ENCODE measurements around the gene TMPRSS3.

TMPRSS3 gene

DNA sequence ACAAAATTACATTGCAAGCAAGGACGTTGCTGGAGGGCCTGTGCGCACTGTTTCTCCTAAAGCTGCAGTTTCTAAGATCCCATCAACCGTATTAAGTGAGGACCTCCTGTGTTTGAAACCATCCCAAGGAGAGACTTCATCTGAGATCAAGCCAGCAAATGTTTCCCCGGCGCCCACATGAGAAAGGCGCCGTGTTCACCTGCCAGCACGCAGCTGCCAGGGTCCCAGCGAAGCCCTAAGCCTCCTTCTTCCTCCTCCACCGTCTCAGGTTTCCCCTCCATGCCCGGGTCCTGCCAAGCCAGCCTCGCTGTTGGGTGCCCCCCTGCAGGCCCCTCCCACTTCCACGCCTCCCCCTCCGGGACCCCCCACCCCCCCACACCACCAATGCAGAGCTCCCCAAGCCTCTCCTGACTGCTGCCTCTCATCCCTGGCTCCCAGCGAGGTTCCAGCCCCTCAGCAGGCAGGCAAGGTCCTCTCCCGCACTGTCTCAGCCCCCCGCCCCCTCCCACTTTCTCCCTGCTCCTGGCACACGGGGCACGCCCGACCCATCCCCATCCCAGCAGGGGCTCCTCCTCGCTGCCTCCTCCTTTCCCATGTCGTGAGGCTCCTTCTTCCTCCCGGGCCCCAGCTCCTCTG is 20.9 kb downstream of the TMPRSS3 start:
- no peaks in the 10 kb centered on the region for H3K36me3 ChIP-seq (ENCODE audit: control insufficient read depth, insufficient read depth, low read length)
- no peaks in the 10 kb centered on the region for H3K4me1 ChIP-seq (ENCODE audit: control insufficient read depth, insufficient read depth, low read length)
- no peaks in the 10 kb centered on the region for H3K9me3 ChIP-seq (ENCODE audit: control insufficient read depth, low read length)
- H3K4me3 ChIP-seq (ENCODE audit: insufficient read depth, low read depth, low read length): no peak overlapping the region
- H3K27me3 ChIP-seq (ENCODE audit: control insufficient read depth, insufficient read depth, low read length, poor library complexity, severe bottlenecking): no peaks in the 10 kb centered on the region
- WGBS, 2 experiments: 36 to 38% methylated on average over 22 to 23 of the region's 23 CpGs
- no peak overlapping the region for H3K27ac ChIP-seq (ENCODE audit: insufficient read depth, low read depth, low read length, poor library complexity, severe bottlenecking)

GRCh38 chr21:42374457-42374856 is 21.4 kb downstream of the TMPRSS3 start:
- no peaks in the 10 kb centered on the region for H3K36me3 ChIP-seq (ENCODE audit: control insufficient read depth, insufficient read depth, low read length)
- H3K4me1 ChIP-seq (ENCODE audit: control insufficient read depth, insufficient read depth, low read length): no peaks in the 10 kb centered on the region
- no peak overlapping the region for H3K4me3 ChIP-seq (ENCODE audit: insufficient read depth, low read depth, low read length)
- no peaks in the 10 kb centered on the region for H3K9me3 ChIP-seq (ENCODE audit: control insufficient read depth, low read length)
- H3K27me3 ChIP-seq (ENCODE audit: control insufficient read depth, insufficient read depth, low read length, poor library complexity, severe bottlenecking): no peaks in the 10 kb centered on the region
- no peak overlapping the region for H3K27ac ChIP-seq (ENCODE audit: insufficient read depth, low read depth, low read length, poor library complexity, severe bottlenecking)
- WGBS, 2 experiments: 95% methylated on average over 7 of the region's 7 CpGs

GRCh38 chr21:42373908-42374455 is 21.9 kb downstream of the TMPRSS3 start:
- H3K27me3 ChIP-seq (ENCODE audit: control insufficient read depth, insufficient read depth, low read length, poor library complexity, severe bottlenecking): no peaks in the 10 kb centered on the region
- H3K36me3 ChIP-seq (ENCODE audit: control insufficient read depth, insufficient read depth, low read length): no peaks in the 10 kb centered on the region
- no peak overlapping the region for H3K4me3 ChIP-seq (ENCODE audit: insufficient read depth, low read depth, low read length)
- no peaks in the 10 kb centered on the region for H3K9me3 ChIP-seq (ENCODE audit: control insufficient read depth, low read length)
- no peak overlapping the region for H3K27ac ChIP-seq (ENCODE audit: insufficient read depth, low read depth, low read length, poor library complexity, severe bottlenecking)
- H3K4me1 ChIP-seq (ENCODE audit: control insufficient read depth, insufficient read depth, low read length): no peaks in the 10 kb centered on the region
- 91 to 94% methylated on average over 16 of the region's 16 CpGs for WGBS, 2 experiments

DNA sequence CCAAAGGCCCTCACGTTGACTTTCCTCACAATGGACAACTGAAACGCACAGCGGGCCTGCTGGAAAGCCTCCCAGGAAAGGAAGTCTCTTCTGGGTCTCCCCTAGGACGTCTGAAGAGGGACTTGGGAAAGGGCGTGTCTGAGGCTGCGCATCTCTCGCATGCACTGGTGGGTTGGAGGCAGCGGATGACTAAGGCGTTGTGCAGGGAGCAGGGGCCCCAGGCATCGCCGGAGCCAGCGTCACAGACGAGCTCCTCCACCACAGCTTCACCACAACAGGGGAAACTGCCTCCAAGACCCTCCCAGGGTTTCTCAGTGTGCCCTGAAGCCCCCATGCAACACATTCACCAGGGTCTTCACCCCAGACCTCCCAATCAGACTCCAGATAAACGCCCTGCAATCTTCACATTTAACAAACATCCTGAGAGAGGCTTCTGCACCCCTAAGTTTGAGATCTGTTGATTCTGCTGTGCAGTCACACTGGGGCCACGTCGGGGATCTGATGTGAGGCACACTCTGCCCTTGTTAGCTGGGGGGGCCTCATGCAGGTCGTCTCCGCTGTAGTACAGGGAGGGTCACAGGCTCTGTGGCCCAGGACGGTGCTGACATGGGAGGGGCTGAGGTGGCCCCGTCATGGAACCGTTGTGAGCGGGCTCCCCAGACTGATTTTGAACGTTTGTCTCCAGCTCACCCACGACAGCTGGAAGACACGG is 22.5 kb downstream of the TMPRSS3 start:
- Histone ChIP-seq H3K4me1 (ENCODE audit: control insufficient read depth, insufficient read depth, low read length) (no peaks in the 10 kb centered on the region), H3K9me3 (ENCODE audit: control insufficient read depth, low read length) (no peaks in the 10 kb centered on the region), H3K27ac (ENCODE audit: insufficient read depth, low read depth, low read length, poor library complexity, severe bottlenecking) (no peak overlapping the region), H3K27me3 (ENCODE audit: control insufficient read depth, insufficient read depth, low read length, poor library complexity, severe bottlenecking) (no peaks in the 10 kb centered on the region), H3K36me3 (ENCODE audit: control insufficient read depth, insufficient read depth, low read length) (no peaks in the 10 kb centered on the region), H3K4me3 (ENCODE audit: insufficient read depth, low read depth, low read length) (no peak overlapping the region)
- WGBS, 2 experiments: 90 to 91% methylated on average over 25 of the region's 25 CpGs

GRCh38 chr21:42370894-42371654 is 24.8 kb downstream of the TMPRSS3 start:
- H3K27ac ChIP-seq (ENCODE audit: insufficient read depth, low read depth, low read length, poor library complexity, severe bottlenecking): no peak overlapping the region
- H3K27me3 ChIP-seq (ENCODE audit: control insufficient read depth, insufficient read depth, low read length, poor library complexity, severe bottlenecking): no peaks in the 10 kb centered on the region
- H3K4me1 ChIP-seq (ENCODE audit: control insufficient read depth, insufficient read depth, low read length): peaks cover 1% of the 10 kb centered on the region
- H3K4me3 ChIP-seq (ENCODE audit: insufficient read depth, low read depth, low read length): no peak overlapping the region
- no peaks in the 10 kb centered on the region for H3K9me3 ChIP-seq (ENCODE audit: control insufficient read depth, low read length)
- H3K36me3 ChIP-seq (ENCODE audit: control insufficient read depth, insufficient read depth, low read length): no peaks in the 10 kb centered on the region
- WGBS, 2 experiments: 82 to 83% methylated on average over 18 of the region's 18 CpGs

DNA sequence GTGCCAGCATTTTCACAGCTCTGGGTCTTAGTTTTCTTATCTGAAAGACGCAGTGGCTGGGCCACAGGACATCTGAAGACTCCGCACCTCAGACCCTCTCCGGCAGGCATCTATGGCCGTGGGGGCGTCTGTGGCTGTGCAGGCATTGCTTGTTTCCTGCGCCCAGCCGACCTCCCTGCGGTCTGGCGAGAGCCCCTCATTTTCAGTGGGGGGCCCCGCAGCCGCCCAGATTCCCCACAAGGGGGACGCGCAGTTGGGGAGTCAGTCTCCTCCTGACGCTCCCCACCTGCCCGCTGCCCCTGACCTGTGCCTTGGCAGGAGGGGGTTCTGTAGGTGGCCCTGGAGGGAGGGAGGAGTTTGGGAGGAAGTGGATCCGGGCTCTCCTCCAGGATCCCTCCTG is 26.0 kb downstream of the TMPRSS3 start:
- 82 to 84% methylated on average over 16 of the region's 16 CpGs for WGBS, 2 experiments

DNA sequence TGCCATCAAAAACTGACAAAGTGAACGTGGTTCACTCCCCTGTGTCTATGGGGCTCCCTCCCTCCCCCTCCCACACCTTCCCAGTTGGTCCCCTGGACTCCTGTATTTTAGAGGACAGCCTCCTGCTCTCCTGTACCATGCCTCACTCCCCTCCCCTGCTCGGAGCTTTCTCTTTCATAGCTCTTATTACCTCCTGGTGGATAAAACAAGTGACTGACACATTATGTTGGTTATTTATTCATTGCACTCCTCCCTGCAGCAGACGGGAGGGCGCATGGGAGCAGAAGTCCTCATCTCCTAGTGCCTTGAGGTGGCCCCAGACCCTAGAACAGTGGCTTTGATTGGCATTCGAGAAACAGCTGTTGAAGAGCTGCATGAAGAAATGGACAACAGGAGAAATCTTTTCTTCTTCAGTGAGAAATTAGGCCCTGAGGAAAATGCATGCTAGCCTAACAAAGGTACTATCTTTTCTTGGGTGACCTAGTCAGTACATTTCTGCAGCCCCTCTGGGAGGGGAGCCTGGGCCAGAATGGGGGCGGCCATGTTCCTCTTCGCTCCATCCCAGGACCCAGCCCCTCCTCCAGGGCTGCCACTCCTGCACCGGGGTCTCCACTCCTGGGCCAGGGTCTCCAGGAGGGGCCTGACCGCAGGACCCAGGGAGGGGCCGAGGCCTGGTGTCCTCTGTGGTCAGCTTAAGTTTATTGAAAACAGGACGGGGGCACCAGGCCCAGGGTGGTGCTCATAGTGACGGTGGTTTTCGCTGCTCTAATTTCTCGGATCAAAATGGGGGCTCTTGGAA is 28.3 kb downstream of the TMPRSS3 start:
- H3K9me3 ChIP-seq (ENCODE audit: control insufficient read depth, low read length): no peaks in the 10 kb centered on the region
- WGBS, 2 experiments: 90 to 91% methylated on average over 14 of the region's 14 CpGs
- H3K27ac ChIP-seq (ENCODE audit: insufficient read depth, low read depth, low read length, poor library complexity, severe bottlenecking): no peak overlapping the region
- H3K27me3 ChIP-seq (ENCODE audit: control insufficient read depth, insufficient read depth, low read length, poor library complexity, severe bottlenecking): no peaks in the 10 kb centered on the region
- H3K36me3 ChIP-seq (ENCODE audit: control insufficient read depth, insufficient read depth, low read length): no peaks in the 10 kb centered on the region
- H3K4me1 ChIP-seq (ENCODE audit: control insufficient read depth, insufficient read depth, low read length): peaks cover 3% of the 10 kb centered on the region
- no peak overlapping the region for H3K4me3 ChIP-seq (ENCODE audit: insufficient read depth, low read depth, low read length)

More for the DNA sequence above, 26.0 kb downstream of the TMPRSS3 start:
- no peaks in the 10 kb centered on the region for H3K36me3 ChIP-seq (ENCODE audit: control insufficient read depth, insufficient read depth, low read length)
- no peaks in the 10 kb centered on the region for H3K27me3 ChIP-seq (ENCODE audit: control insufficient read depth, insufficient read depth, low read length, poor library complexity, severe bottlenecking)
- no peaks in the 10 kb centered on the region for H3K9me3 ChIP-seq (ENCODE audit: control insufficient read depth, low read length)
- H3K27ac ChIP-seq (ENCODE audit: insufficient read depth, low read depth, low read length, poor library complexity, severe bottlenecking): no peak overlapping the region
- H3K4me1 ChIP-seq (ENCODE audit: control insufficient read depth, insufficient read depth, low read length): peaks cover 3% of the 10 kb centered on the region
- H3K4me3 ChIP-seq (ENCODE audit: insufficient read depth, low read depth, low read length): no peak overlapping the region

GRCh38 chr21:42366292-42367010 is 29.4 kb downstream of the TMPRSS3 start, which contains the start of gene TFF1:
TSS of gene TFF1 (minus strand) at chr21:42366535. CDS start at chr21:42366495, 40 bp downstream.
- no peak within 1 kb of the TSS for H3K27ac ChIP-seq (ENCODE audit: insufficient read depth, low read depth, low read length, poor library complexity, severe bottlenecking)
- 90 to 93% methylated on average over 19 of the region's 19 CpGs for WGBS, 2 experiments
- peaks cover 3% of the 10 kb centered on the region for H3K4me1 ChIP-seq (ENCODE audit: control insufficient read depth, insufficient read depth, low read length)
- no peaks in the 10 kb centered on the region for H3K36me3 ChIP-seq (ENCODE audit: control insufficient read depth, insufficient read depth, low read length)
- no peaks in the 10 kb centered on the region for H3K9me3 ChIP-seq (ENCODE audit: control insufficient read depth, low read length)
- no peak within 1 kb of the TSS for H3K4me3 ChIP-seq (ENCODE audit: insufficient read depth, low read depth, low read length)
- no peaks in the 10 kb centered on the region for H3K27me3 ChIP-seq (ENCODE audit: control insufficient read depth, insufficient read depth, low read length, poor library complexity, severe bottlenecking)

DNA sequence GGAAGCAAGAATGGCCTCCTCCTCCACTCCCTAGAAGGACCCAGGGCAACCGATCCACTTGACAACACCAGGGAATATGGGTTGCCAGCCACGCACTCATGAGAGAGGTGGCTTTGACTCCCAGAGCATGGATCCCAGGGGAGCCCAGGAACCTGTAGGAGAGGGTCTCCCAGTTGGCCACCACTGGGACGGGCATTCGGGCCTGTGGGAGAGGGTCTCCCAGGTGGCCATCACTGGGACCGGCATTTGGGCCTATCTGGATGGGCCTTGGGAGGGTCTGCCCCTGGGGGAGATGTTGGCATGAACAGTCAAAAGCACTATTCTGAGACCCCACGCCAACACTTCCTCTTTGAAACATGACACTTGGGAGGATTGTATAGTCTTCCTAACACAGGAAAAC is 30.1 kb downstream of the TMPRSS3 start:
- Histone ChIP-seq H3K27me3 (ENCODE audit: control insufficient read depth, insufficient read depth, low read length, poor library complexity, severe bottlenecking) (no peaks in the 10 kb centered on the region), H3K4me3 (ENCODE audit: insufficient read depth, low read depth, low read length) (no peak overlapping the region), H3K36me3 (ENCODE audit: control insufficient read depth, insufficient read depth, low read length) (no peaks in the 10 kb centered on the region), H3K4me1 (ENCODE audit: control insufficient read depth, insufficient read depth, low read length) (peaks cover 3% of the 10 kb centered on the region), H3K9me3 (ENCODE audit: control insufficient read depth, low read length) (no peaks in the 10 kb centered on the region), H3K27ac (ENCODE audit: insufficient read depth, low read depth, low read length, poor library complexity, severe bottlenecking) (no peak overlapping the region)
- 79 to 88% methylated on average over 6 of the region's 6 CpGs for WGBS, 2 experiments
